IPS DF 19.7 (cell line): ENCODE results near the gene KRT86.
"Not testable (repeated sequence)": the region's sequence is repeated elsewhere in the genome, so short reads cannot be mapped to it uniquely, and the experiment has no call there.

Experiments
- DNase-seq: peaks from one replicate; pipeline ENCODE4 v3.0.0-alpha.2; 2013; ENCODE audit warnings: low read depth, low spot score

Gene KRT86

GRCh38 chr12:52336641-52337040 is 62.2 kb downstream of the KRT86 start:
- DNase-seq, result no peak

GRCh38 chr12:52337054-52337453 is 62.6 kb downstream of the KRT86 start:
- DNase-seq, result no peak

DNA sequence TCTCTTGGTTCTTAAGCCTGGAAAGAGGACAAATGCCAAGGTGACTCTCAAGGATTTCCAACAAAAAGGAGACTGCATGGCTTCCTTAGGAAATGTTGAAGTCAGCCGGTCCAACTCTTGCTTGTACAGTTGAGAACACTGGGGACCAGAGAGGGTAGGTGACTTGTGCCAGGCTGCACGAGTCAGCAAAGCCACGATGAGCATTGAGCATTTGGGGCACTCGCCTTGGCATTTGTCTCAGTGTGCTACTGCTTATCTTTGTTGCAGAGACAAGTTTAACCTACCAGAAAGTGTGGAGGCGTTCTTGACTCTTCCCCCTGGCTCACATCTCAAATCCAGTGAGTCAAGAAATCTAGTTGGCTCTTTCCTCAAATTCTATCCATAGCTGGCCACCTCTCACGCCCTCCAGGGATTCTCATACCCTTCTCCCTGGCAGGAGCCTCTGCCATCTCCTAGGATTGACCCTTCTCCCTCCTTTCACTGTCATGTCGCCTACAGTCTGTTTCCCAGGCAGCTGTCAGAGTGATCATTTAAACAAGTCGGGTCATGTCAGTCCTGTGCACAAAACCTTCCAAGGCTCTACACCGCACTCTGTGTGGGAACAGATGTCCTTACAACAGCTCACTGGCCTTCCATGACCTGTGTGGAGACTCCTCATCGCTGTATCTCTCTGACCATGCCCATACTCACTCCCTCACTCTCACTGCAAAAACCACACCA is 64.0 kb downstream of the KRT86 start:
- DNase-seq, result no peak

DNA sequence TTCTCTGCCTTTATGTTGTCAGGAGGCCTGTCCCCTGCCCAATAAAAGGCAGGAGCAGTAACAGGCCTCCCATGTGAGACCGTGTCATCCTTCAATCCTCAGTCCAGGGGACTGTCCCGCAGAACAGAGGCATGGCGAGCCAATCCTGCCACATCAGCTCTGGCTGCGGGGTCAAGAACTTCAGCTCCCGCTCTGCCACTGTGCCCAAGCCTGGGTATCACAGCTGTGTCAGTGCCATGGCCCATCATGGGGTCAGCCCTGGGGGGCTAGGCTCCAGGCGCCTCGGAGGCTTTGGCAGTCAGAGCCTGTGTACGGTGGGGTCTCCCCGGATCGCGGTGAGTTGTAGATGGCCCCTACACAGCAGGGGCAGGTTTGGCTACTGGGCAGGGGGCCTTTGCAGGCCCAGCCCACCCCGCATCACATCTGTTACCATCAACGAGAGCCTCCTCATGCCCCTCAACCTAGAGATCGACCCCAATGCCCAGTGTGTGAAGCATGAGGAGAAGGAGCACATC is 66.7 kb downstream of the KRT86 start:
- DNase-seq, result no peak

DNA sequence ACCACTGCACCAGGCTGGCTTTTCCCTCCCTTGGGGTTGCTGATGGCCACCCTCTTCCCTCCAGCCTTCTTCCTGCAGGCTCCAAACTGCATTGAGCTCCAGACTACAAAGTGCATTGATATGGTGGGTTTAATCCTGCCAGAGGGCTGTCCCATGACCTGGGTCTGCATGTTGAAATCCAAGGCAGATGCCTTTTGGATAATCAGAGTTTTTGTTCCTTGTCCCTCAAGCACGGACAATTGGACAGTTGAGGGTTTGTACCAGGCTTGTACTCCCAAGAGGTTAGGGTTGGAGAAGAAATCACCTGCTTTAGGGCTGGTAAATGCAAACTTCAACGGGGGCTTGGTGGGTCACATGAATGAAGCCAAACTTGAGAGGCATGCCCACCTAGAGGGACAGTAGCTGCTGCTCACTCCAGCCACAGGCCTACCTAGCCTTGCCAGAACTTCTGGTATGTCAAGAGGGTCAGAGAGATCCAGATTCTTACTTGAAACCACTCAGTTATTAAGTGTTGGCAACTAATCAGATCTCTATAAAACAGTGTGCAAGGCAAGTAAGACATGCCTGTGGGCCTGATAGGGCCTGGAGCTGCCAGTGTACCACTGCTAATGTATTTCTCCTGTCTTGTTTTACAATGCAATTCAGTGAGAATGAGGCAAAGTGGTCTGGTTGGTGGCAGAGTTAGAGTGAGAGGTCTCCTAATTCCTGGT is 68.5 kb downstream of the KRT86 start:
- no peak for DNase-seq

GRCh38 chr12:52343550-52343949 is 69.1 kb downstream of the KRT86 start:
- no peak for DNase-seq

GRCh38 chr12:52344111-52344510 is 69.7 kb downstream of the KRT86 start:
- no peak for DNase-seq

GRCh38 chr12:52345041-52345440 is 70.6 kb downstream of the KRT86 start:
- not testable (repeated sequence) for DNase-seq

GRCh38 chr12:52346593-52346992 is 72.1 kb downstream of the KRT86 start:
- no peak for DNase-seq

DNA sequence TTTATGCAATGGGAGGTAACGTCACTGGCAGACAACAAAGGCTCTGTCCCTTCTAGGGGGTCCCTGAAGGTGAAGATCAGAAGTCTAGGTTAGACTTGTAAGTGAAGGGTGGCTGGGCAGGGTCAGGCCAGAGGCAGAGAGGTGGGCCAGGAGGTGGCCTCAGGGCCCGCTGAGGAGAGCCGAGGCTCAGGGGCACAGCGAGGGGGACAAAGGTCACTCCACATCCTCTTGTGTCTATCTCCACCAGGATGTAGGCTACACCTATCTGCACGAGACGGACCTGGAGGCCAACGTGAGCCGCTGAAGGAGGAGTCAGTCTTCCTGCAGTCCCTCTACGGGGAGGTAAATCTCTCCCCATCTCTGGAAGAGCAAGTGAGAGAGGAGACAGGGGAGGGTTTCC is 72.6 kb downstream of the KRT86 start:
- no peak for DNase-seq

DNA sequence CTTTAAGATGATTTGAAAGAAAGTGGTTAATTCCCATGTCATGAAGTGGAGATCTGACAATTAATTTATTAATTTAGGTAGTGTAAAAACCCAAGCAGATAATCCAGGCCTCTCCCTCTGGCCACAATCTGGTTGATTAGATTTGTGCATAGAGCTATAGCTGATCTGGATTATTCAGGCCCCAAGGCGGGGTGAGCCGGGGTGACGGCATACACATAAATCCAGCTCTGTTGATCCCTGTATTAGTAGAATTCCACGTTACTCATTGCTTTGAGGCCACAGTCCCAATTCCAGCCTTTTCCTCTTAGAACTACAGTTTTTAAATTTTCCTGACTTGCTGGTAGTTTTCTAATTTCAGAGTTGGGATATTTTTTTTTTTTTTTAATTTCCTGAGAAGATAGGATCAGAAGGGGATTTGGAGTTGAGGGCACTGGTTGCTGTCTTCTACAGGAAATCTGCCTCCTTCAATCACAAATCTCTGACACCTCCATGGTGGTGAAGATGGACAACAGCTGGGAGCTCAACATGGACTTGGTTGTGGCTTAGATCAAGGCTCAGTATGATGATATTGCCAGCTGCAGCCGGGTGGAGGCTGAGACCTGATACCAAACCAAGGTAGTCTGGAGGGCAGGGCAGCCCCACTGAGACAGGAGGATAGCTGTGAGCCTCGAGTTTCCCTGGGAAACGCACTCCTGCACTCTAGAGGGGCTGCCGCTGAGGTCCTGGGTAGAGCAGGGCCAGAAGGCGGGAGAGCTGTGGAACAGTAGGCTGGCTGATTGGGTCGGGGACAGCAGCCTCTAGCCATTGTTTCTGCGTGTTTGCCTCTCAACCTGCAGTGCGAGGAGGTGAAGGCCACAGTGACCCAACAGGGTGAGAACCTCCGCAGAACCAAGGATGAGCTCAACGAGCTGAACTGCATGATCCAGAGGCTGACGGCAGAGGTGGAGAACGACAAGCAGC is 73.4 kb downstream of the KRT86 start:
- no peak for DNase-seq

DNA sequence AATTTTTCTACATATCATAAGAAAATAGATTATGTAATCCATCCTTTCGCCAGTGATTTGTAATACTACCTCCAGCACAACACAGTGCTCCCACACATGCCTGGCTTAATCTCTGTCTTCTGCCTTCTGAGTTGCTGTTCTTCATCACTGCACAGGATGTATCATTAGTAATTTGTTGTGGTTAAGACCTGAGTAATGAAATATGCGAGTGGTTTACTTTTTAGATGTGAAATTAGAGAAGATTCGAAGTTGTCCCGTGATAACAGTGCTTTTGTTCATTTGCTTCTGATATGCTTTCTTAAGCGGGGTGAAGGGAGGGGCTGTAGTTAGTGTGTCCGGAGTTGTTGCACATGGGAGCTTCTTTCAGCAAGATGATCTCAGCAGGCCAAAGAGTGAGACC is 74.8 kb downstream of the KRT86 start:
- no peak for DNase-seq

DNA sequence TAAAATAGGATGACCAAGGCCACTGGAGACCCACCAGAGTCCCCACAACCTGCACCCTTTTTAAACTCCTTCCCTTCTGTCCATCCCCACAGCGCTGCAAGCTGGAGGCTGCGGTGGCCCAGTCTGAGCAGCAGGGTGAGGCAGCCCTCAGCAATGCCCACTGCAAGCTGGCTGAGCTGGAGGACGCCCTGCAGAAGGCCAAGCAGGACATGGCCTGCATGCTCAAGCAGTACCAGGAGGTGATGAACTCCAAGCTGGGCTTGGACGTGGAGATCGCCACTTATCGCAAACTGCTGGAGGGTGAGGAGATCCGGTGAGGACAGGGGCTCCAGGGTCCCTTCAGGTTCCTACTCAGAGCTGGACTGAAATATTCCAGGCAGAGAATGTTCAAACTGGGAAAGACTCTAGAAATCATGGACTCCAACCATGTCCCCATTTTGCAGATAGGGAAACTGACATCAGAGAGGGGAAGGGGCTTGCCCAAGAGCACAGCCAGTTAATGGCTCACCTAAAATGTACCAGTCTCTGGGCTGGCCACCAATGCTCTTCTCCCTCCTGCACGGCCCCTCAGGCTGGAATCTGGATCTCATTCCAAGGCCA is 75.7 kb downstream of the KRT86 start:
- DNase-seq, result no peak

- no peak for DNase-seq
Observed at GRCh38 chr12:52350786-52351185, 76.3 kb downstream of the KRT86 start.

DNA sequence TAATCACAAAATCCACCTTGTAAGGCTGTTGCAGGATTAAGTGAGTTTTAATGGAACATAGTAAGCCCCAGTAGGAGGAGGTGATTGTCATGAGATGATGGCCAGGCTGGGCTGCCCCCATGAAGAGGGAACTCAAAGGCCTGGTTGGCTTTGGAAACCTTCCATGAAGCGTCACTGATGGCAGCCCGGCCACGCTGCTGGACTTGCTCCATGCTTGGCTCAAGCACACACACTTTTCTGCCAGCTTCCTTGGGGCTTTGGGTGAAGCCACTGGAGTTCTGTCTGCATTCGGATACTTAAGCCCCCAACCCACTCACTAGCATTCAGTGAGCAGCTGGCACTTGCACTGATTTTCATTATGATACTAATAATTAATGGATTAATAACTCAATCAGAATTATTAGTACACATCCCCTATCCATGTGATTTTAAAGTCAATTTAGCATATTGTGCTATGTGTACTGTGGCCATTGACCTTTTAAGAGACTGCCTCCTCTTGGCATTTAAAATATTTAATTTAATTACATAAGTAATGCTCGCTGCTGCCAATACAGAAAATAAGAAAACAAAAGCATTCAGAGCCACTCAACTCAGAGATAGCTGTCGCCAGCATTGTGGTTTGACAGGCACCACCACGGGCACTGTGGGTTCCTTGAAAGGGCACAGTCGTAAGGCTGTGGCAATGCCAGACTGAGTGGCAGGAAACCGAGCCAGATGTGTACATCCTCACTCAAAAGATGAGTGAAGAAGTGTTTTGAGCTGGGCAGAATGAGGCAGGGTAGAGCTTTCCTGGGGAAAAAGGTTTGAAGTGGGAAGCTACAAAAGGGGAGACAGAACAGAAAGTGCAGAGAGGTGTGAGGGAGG is 77.0 kb downstream of the KRT86 start:
- DNase-seq, result no peak

DNA sequence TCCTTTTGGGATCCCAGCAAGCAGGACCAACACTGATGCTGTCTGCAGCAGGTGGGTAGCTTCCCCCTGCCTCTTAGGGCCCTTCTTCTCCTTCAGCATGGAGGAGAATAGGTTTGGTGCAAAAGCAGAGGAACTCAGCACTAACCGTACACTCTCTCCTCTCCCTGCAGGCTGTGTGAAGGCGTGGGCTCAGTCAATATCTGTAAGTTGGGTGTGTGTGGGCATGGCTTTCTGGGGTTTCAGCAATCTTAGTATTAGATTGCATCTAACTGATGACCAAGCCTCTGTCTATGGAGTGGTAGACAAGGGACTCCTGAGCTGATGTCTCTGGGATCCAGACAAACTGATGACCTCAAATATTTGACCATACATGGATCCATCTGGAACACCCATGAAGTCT is 78.5 kb downstream of the KRT86 start:
- DNase-seq, result no peak

DNA sequence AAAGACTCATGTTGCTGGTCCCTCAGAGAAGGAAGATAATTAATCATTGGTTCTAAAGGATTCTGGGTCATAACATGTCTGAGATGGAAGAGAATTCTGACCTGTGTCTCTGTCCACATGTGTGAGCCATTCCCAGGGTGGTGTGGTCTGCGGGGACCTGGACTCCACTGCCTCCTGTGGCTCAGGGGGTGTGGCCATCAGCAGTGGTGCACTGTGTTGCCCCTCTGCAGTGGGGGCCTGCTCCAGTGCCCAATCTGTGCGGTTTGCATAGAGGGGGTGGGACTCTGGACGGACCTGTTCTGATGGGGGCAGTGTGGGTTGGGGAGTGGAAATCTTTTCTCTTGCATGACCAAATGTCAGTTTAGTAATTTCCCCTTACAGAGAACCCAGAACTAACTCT is 79.3 kb downstream of the KRT86 start:
- DNase-seq, result no peak

DNA sequence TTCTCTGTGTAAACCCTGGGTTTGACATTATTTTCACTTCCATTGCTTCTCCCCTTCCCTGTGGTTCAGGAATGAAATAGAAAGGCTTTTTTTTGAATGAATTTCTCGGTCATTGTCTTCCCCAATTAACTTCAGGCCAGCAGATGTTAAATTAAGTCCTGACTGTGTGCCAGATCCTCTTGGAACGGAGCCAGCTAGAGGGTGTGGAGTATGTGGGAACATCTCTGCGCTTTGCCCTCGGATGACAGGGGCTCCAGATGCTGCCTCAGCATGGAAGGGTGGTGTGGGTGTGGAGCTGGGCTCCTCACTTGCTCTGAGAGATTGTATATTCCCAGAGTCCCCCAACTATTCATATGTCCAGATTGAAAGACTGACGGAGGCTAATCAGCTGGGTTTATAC is 79.8 kb downstream of the KRT86 start:
- DNase-seq, result no peak

- DNase-seq, result no peak
Observed at GRCh38 chr12:52355176-52355575, 80.7 kb downstream of the KRT86 start.

DNA sequence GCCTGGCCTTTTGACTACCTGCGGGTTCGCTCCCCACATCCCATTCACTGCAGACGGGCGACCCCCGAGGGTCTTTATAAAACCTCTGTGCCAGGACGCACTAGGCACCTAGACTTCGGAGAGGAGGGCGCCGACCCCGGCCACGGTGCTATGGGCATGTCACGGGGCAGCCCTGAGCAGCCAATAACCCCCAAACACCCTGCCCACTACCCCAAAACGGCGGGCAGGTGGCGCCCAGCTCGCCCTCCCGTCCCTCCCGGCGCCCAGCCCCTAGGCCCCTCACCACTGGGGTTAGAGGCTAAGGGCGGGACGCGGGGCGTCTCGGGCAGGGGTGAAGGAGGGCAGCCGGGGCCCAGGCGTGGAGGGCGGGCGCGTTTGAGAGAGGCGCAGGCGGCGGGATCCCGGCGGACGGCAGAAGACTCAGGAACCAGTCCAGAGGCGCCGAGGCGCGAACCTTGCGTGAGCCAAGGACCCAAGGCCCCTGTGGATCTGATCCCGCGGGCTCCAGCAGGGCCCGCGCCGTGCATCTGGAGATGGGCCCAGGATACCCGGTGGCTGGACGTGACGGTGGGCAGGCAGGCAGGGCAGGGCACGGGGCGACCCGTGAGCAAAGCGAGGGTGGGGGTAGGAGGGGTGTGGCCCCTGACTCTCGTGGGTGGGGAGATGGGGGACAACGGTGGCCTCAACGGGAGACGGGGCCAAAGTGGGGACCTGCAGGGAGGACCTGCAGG is 81.8 kb downstream of the KRT86 start:
- no peak for DNase-seq
